GM21825 (cell line): Measurements from ENCODE around the gene NDRG2.
"Not testable (repeated sequence)": the region's sequence is repeated elsewhere in the genome, so short reads cannot be mapped to it uniquely, and the experiment has no call there.

Experiments used
- ATAC-seq: cut with Tn5 transposase; IDR thresholded peaks from one replicate; pipeline ENCODE4 v1.9.1; 2021; ENCODE audit warnings: mild to moderate bottlenecking, moderate library complexity; ENCODE audit not compliant: unreplicated experiment

NDRG2 gene

GRCh38 chr14:21056520-21057163 is 31.8 kb upstream of the NDRG2 start:
- ATAC-seq: no peak

DNA sequence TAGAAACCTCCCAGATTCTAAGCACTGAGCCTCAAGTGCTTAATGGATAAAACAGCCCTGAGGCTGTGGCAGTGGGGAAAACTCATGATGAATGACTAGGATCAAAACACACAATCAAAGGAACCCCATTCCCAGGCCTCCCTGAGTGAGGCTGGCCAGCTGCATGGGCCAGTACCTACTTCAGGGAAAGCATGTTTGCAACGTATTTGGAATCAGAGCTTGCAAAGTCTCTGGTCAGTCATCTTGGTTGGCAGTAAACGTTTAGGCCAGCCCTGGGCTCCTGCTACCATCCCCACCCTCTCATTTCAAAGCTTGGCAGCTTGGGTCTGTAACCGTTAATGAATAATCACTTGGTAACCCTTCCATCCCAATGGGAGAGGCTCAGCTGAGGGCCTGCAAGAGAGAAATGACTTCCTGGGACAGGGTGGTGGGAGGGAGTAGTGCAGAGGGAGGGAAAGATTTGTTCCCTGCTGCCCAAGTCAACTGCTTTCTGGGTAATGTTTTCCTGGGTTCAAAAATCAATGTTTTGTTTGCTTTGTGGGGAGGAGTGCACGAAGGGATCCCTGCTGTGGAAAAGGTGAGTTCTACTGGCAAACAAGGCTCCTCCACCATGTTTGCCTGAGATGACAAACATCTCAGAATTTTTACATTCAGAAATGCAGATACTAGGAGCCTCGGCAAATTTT is 30.7 kb upstream of the NDRG2 start:
- no peak for ATAC-seq

GRCh38 chr14:21054768-21055145 is 29.9 kb upstream of the NDRG2 start:
- no peak for ATAC-seq

GRCh38 chr14:21054123-21054767 is 29.4 kb upstream of the NDRG2 start:
- no peak for ATAC-seq

- ATAC-seq: no peak
Observed at GRCh38 chr14:21053184-21054122, 28.6 kb upstream of the NDRG2 start.

DNA sequence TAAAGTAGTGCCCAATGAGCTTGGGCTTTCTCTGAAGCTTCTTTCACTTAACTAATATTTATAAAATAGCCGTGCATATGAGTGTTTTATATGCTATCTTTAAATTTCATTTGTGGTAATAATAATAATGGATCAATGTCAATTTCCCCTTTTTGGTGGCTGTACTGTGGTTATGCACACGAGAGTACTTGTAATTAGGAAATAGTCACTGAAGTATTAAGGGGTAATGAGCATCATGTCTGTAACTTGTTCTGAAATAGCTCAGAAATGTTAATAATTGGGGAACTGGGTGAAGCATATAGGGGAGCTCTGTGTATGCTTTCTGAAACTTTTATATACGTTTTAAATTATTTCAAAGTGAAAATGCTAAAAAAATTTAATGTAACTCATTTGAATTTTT is 25.7 kb upstream of the NDRG2 start:
- no peak for ATAC-seq

DNA sequence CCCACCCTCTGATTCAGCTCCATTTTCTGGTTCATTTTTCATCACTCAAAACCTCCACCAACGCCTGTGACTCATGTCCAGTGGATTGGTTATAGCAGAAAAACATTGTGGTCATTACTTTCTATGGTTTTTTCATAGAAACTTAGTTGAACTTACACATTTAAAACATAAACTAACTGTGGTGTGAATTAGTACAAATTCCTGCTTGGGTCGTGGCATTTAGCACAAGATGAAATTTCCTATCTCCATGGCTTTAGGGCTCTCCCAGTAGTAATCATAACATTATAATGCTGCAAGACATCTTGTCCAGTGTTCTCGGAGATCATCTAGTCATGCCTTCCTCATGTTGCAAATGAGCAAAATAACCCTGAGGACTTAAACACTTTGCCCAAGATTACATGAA is 24.4 kb upstream of the NDRG2 start:
- no peak for ATAC-seq

GRCh38 chr14:21048638-21049037 is 23.8 kb upstream of the NDRG2 start:
- ATAC-seq: no peak

- ATAC-seq: no peak
Observed at GRCh38 chr14:21047378-21047781, 22.5 kb upstream of the NDRG2 start.

DNA sequence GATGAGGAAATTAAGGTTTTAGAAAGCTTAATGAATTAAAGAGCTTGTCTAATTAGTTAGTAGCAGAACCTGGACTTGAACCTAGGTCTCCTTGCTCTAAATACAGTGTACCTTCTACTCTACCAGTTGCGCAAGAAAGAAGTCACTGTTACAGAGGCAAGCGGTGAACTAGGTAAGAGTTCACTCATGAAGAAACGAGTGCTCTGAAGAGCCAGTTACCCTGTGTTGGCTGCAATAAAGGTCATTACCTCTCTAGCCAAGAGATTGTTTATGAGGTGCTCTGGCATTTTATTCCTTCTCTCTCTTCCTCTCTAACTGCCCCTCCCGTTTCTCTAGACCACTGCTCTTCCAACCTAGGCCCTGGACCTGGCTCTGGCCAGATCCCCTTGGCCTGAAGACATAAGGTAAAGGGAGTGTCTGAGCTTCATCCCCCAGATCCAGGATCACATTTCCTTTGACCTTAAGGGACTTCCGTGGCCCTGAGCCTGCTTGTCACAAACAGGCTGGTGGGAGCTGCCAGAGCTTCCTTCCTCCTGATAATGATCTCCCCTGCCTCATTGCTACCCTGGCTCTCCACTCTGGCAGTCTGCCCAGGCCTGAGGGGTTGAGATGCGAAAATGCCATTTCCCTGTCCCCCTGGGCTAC is 19.2 kb upstream of the NDRG2 start:
- ATAC-seq: no peak

DNA sequence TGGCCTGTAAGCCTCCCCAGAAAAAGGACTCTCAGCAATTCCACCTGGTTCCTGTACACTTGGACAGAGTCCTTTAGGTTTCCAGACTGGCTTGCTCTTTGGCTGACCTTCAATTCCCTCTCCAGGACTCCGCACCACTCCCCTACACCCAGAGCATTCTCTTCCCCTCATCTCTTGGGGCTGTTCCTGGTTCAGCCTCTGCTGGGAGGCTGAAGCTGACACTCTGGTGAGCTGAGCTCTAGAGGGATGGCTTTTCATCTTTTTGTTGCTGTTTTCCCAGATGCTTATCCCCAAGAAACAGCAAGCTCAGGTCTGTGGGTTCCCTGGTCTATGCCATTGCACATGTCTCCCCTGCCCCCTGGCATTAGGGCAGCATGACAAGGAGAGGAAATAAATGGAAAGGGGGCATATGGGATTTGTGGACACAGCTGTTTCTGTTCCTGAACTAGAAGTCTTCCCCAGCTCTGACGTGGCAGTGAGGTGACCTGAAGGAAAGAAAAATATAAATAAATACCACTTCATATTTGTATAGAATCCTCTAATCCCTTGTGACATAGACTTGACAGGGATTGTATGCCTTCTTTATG is 18.6 kb upstream of the NDRG2 start:
- ATAC-seq: no peak

DNA sequence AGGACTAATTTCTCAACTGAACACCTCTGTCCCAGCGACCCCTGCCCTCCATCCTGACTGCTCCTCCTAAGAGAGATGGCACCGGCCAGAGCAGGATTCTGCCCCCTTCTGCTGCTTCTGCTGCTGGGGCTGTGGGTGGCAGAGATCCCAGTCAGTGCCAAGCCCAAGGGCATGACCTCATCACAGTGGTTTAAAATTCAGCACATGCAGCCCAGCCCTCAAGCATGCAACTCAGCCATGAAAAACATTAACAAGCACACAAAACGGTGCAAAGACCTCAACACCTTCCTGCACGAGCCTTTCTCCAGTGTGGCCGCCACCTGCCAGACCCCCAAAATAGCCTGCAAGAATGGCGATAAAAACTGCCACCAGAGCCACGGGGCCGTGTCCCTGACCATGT is 18.1 kb upstream of the NDRG2 start:
- no peak for ATAC-seq

- no peak for ATAC-seq
Observed at GRCh38 chr14:21041676-21042433, 17.0 kb upstream of the NDRG2 start, which contains the start of gene RNASE7. Gene RNASE7 (plus strand): TSS chr14:21042362. CDS start chr14:21042993, 631 bp downstream.

- not testable (repeated sequence) for ATAC-seq
Observed at GRCh38 chr14:21040941-21041340, 16.1 kb upstream of the NDRG2 start.

DNA sequence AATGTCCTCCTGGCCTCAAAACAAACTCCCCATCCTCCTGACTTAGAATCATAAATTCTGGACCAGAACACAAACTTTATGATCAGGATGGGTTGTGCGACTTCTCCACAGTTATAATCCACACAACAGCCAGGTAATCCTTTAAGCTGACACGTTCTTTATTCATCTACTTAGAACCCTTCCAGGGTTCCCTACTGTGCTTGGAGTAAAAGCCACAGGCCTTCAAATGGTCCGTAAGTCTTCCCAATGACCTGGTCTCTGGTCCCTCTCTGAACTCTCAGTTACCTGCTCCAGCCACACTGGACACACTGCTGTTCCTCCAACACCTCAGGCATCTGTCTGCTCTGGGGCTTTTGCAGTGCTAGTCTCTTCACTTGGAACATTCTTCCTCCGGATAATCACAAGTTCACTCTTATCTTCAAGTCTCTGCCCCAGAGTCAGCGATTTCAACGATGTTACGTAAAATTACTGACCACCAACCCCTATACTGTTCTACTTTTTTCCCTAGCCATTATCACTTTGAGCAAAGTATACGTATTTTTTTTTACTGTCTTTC is 15.6 kb upstream of the NDRG2 start:
- ATAC-seq: no peak

- no peak for ATAC-seq
Observed at GRCh38 chr14:21039585-21040369, 14.9 kb upstream of the NDRG2 start.

DNA sequence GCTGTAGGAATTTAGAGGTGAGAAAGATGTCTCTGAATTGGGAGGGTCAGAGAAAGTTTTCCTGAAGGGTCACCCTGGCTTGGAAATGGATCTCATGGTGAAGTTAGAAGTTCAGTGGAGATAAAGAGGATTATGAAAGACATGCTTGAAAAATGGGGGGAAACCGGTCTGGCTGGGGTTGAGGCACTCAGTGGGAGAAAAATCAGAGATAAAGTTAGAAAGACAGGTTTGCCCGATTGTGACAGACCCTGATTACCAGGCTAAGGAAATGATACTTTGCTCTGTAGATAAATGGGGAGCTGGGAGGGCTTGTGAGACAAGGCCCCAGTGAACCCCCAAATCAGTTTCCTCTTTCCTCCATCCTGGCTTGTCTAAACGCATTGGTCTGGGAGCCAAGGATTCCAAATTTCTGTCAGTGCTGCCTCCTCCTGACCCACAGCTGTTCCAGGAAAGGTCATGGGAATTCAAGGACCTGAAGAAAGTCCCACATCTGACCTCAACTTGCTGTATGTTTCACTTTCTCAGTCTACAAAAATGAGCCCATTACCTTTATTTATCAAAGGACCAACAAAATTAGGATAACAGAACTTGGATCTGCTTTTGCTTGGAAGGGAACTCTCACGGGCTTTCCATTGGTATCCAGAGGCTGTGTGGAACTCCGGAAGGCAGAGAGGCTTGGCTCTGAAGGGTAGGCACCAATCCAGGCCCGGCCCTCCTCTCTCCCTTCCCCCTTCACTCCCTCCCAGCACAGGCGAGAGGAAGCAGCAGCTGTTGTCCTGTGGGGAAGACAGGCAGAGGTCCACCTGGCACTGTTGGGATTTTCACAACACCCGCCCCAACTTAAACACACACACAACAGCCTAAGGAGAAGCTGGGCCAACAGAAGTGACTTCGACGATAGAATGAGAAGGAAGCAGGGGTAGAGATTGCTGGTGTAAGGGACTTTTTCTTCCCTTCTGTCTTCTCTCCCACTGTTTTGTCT is 13.9 kb upstream of the NDRG2 start:
- ATAC-seq: no peak
